Measurements from ENCODE around the gene TOP2B. TPM values are rescaled to one million over a fixed set of nuclear protein-coding genes. Genes with fewer than 3 reads are reported as not detected.

The TOP2B gene
- total RNA-seq, 1 experiment from 2014 or later = 106 TPM

DNA sequence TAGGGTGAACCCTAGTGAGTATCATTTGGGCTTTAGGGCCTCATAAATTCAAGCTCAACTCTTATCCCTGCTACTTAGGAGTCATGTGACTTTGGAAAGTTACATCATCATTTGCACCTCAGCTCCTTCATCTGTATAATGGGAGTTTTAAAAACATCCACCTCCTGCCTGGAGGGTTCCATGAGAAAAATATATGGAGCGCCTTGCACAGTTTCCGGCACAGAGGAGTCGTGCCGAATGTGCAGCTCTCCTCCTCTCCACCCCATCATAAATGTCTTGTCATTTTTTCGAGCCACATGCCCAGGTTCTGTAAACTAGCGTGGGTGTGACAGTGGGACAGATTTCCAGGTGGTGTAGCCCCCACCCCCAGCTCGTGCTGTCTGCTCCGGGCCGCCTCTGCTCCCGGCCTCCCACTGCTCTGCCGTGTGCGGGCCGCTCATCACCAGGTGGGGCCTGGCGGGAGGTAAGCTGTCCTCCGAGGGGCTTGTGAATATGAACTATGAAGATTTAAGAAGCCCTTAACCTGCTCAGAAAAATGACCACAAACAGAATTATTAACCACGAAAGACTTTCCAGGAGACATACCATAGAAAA is 90.4 kb downstream of the TOP2B start:
- CTCF ChIA-PET = no interaction called here
- no TSS peak for BruUV-seq (replicated peaks)
- H2AFZ ChIP-seq = no peak overlapping the region

DNA sequence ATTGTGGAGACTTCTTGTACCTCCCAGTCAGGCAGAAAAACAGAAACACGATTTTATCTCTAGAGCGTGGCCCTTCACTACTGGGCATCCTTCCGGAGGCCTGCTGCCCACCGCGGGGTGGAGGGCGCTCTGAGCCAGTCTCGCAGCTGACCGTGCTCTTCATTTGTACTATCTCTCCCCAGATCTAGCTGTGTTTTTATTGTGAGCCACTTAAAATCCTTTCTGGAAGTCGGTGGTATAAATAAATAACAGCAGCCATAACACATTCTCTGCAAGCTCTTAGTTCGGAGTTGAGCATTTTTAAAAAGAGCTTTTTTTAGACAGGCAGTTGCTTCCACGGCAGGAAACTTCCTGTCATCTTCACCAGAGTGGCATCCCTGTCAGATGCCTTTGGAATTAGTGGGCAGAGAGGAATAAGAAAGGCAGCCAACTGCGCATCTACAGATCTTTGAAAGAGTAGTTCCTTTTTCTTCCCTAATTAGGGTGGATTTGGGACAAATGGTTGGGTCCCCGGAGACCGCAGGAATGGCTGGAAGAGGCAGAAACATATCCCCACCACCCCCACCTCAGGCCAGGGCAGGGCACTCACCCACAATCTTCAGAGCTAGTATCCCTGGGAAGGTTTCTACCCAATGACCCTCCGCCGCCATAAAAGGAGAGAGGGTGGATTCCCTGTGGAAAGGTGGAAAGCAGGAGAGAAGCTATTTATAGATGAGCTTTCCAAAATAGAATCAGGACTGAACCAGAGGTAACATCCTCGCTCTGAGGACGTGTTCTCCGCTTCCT is 91.1 kb downstream of the TOP2B start:
- H4K20me1 ChIP-seq (ENCODE audit: insufficient read depth) = no peaks in the 10 kb centered on the region
- no peaks in the 10 kb centered on the region for H3K9me2 ChIP-seq (ENCODE audit: insufficient read depth)
- no TSS peak for BruUV-seq (replicated peaks)
- no peaks in the 10 kb centered on the region for H3F3A ChIP-seq (ENCODE audit: insufficient read depth, low read depth)
- H3K4me3 ChIP-seq = no peak overlapping the region
- H2AFZ ChIP-seq = no peak overlapping the region
- ChIA-PET CTCF (no interaction called here), POLR2A (ENCODE audit: unreplicated experiment) (interaction anchor here (0.6 kb wide), 1 partner anchor 982 kb away, joined by 5 read pairs; no protein-coding TSS in a partner anchor)
- intact Hi-C loops (cut with micrococcal nuclease; ENCODE audit: unreplicated experiment) = no loop called here
- no peak overlapping the region for H3K27ac ChIP-seq
- TF ChIP-seq, protein P1, sequence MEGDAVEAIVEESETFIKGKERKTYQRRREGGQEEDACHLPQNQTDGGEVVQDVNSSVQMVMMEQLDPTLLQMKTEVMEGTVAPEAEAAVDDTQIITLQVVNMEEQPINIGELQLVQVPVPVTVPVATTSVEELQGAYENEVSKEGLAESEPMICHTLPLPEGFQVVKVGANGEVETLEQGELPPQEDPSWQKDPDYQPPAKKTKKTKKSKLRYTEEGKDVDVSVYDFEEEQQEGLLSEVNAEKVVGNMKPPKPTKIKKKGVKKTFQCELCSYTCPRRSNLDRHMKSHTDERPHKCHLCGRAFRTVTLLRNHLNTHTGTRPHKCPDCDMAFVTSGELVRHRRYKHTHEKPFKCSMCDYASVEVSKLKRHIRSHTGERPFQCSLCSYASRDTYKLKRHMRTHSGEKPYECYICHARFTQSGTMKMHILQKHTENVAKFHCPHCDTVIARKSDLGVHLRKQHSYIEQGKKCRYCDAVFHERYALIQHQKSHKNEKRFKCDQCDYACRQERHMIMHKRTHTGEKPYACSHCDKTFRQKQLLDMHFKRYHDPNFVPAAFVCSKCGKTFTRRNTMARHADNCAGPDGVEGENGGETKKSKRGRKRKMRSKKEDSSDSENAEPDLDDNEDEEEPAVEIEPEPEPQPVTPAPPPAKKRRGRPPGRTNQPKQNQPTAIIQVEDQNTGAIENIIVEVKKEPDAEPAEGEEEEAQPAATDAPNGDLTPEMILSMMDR (conservative IDR thresholded peaks at IDR 0.05) = no peak
- TF ChIP-seq EZH2 (IDR thresholded peaks at IDR 0.05; ENCODE audit: low read depth) = no peak
- no peak overlapping the region for H3K4me2 ChIP-seq
- no peaks in the 10 kb centered on the region for H3K79me2 ChIP-seq (ENCODE audit: low read depth)
- H3K4me1 ChIP-seq (replicated peaks; ENCODE audit: insufficient read depth) = no peaks in the 10 kb centered on the region
- H3K36me3 ChIP-seq (ENCODE audit: low read depth) = no peaks in the 10 kb centered on the region
- no peaks in the 10 kb centered on the region for H3K27me3 ChIP-seq (ENCODE audit: insufficient read depth, low read depth)
- no peak for DNase-seq
- no peaks in the 10 kb centered on the region for H3K9me3 ChIP-seq (ENCODE audit: insufficient read depth, low read depth)

More for the DNA sequence above, 90.4 kb downstream of the TOP2B start:
- no peaks in the 10 kb centered on the region for H3K36me3 ChIP-seq (ENCODE audit: low read depth)
- no peaks in the 10 kb centered on the region for H3K9me2 ChIP-seq (ENCODE audit: insufficient read depth)
- TF ChIP-seq EZH2 (IDR thresholded peaks at IDR 0.05; ENCODE audit: low read depth) = no peak
- TF ChIP-seq, protein P1 (conservative IDR thresholded peaks at IDR 0.05) = no peak
- no peak overlapping the region for H3K4me2 ChIP-seq
- H3K27me3 ChIP-seq (ENCODE audit: insufficient read depth, low read depth) = no peaks in the 10 kb centered on the region
- no peaks in the 10 kb centered on the region for H3K4me1 ChIP-seq (replicated peaks; ENCODE audit: insufficient read depth)
- intact Hi-C loops (cut with micrococcal nuclease; ENCODE audit: unreplicated experiment) = no loop called here
- POLR2A ChIA-PET (ENCODE audit: unreplicated experiment) = interaction anchor here (0.6 kb wide), 1 partner anchor 983 kb away, joined by 5 read pairs; no protein-coding TSS in a partner anchor
- H3K9me3 ChIP-seq (ENCODE audit: insufficient read depth, low read depth) = no peaks in the 10 kb centered on the region
- no peaks in the 10 kb centered on the region for H3K79me2 ChIP-seq (ENCODE audit: low read depth)
- no peak overlapping the region for H3K27ac ChIP-seq
- DNase-seq = no peak
- H4K20me1 ChIP-seq (ENCODE audit: insufficient read depth) = no peaks in the 10 kb centered on the region
- H3F3A ChIP-seq (ENCODE audit: insufficient read depth, low read depth) = no peaks in the 10 kb centered on the region
- no peak overlapping the region for H3K4me3 ChIP-seq

DNA sequence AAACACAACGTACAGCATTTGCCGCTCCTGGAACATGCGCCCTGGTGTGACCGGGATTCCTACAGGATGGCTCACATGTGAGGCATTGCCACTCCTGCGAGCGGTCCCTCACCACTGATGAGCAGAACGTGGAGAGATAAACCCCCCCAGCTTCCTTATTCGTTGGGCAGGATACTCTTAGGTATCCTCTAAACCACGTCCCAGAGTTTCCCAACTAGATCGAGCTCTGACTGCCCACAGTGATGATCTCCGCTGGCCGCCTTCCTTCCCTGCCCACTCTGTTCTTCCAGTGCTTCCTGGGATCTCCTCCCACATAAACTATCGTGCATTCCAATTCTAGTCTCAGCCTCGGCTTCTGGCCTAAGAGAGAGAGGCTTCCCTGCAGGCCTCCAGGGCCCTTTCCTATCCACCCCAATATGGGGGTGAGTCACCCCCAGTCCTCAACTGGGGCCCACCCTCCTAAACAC is 91.8 kb downstream of the TOP2B start:
- no TSS peak for BruUV-seq (replicated peaks)
- Histone ChIP-seq H3K9me2 (ENCODE audit: insufficient read depth) (no peaks in the 10 kb centered on the region), H3K4me2 (no peak overlapping the region), H4K20me1 (ENCODE audit: insufficient read depth) (no peaks in the 10 kb centered on the region), H3K9me3 (ENCODE audit: insufficient read depth, low read depth) (no peaks in the 10 kb centered on the region), H3K27ac (no peak overlapping the region), H3K4me3 (no peak overlapping the region), H2AFZ (no peak overlapping the region), H3K4me1 (replicated peaks; ENCODE audit: insufficient read depth) (no peaks in the 10 kb centered on the region), H3K27me3 (ENCODE audit: insufficient read depth, low read depth) (no peaks in the 10 kb centered on the region), H3K36me3 (ENCODE audit: low read depth) (no peaks in the 10 kb centered on the region), H3F3A (ENCODE audit: insufficient read depth, low read depth) (no peaks in the 10 kb centered on the region), H3K79me2 (ENCODE audit: low read depth) (no peaks in the 10 kb centered on the region)
- DNase-seq = no peak
- ChIA-PET CTCF (no interaction called here), POLR2A (ENCODE audit: unreplicated experiment) (no interaction called here)
- TF ChIP-seq, protein P1 (conservative IDR thresholded peaks at IDR 0.05) = no peak
- no peak for TF ChIP-seq EZH2 (IDR thresholded peaks at IDR 0.05; ENCODE audit: low read depth)
- intact Hi-C loops (cut with micrococcal nuclease; ENCODE audit: unreplicated experiment) = no loop called here
